ENCODE results near the gene GIT2. TPM values are rescaled to one million over a fixed set of nuclear protein-coding genes. Genes with fewer than 3 reads are reported as not detected.
A peak's percentile ranks its signal among the peaks of the same experiment; 100 is the strongest.

Gene GIT2
- total and polyA plus RNA-seq, 10 of the 15 experiments (the other 5 are each of a cell fraction or from before 2014, with no cell fraction given), result 9.1 to 49.9 (median 43.9) TPM

GRCh38 chr12:109963330-109963729, 32.8 kb downstream of the GIT2 start:
- intact Hi-C loops (cut with micrococcal nuclease; ENCODE audit: unreplicated experiment), result no loop called here

More at GRCh38 chr12:109963330-109963729, 32.8 kb downstream of the GIT2 start:
- Histone ChIP-seq H3K4me1 (ENCODE audit: control insufficient read depth, insufficient read depth, low read length) (peaks cover 7% of the 10 kb centered on the region), H3K27ac (ENCODE audit: control insufficient read depth, insufficient read depth) (no peak overlapping the region), H3K79me2 (ENCODE audit: control insufficient read depth, insufficient read depth, low read length) (no peaks in the 10 kb centered on the region), H4K20me1 (ENCODE audit: control insufficient read depth, insufficient read depth) (no peaks in the 10 kb centered on the region), H3K27me3 (replicated peaks in 1 of 2; ENCODE audit: control insufficient read depth in 2 of 2, insufficient read depth in 2 of 2, low read length in 1 of 2) (no peaks in the 10 kb centered on the region), H3K4me3 (no peak overlapping the region), H3K9ac (ENCODE audit: control insufficient read depth, insufficient read depth, low read length) (no peak overlapping the region), H3K36me3 (ENCODE audit: control insufficient read depth in 2 of 2, insufficient read depth in 2 of 2, low read length in 1 of 2) (peaks cover 17 to 24% of the 10 kb centered on the region in 2 experiments), H3K9me3 (replicated peaks; ENCODE audit: control insufficient read depth, insufficient read depth, low read length) (no peaks in the 10 kb centered on the region), H2AFZ (ENCODE audit: control insufficient read depth, low read depth, low read length) (no peak overlapping the region), H3K4me2 (ENCODE audit: control insufficient read depth, insufficient read depth) (no peak overlapping the region)
- FAIRE-seq (no peak), DNase-seq (ENCODE audit: low read depth, low spot score) (no peak), ATAC-seq (no peak)
- RAD21 ChIA-PET (ENCODE audit: unreplicated experiment), result interaction anchor here (1.2 kb wide), 1 partner anchor 100 kb away, joined by 3 read pairs; no protein-coding TSS in a partner anchor
- in situ Hi-C loops (cut with MboI), result no loop called here
- CTCF ChIA-PET, result interaction anchor here (0.6 kb wide), 1 partner anchor 30 kb away, joined by 3 read pairs; no protein-coding TSS in a partner anchor
- WGBS (ENCODE audit: insufficient coverage, insufficient replicate concordance, low lambda C conversion rate, missing lambda C conversion rate), result 100% methylated on average over 1 of the region's 1 CpG
- TF ChIP-seq ASH2L (IDR thresholded peaks at IDR 0.05; ENCODE audit: borderline replicate concordance, low read depth), result no peak
- TF ChIP-seq ZNF24 (IDR thresholded peaks at IDR 0.05), result no peak
- TF ChIP-seq CHD1 (IDR thresholded peaks at IDR 0.05; ENCODE audit: low read depth, low read length), result no peak
- TF ChIP-seq HCFC1 (IDR thresholded peaks at IDR 0.05; ENCODE audit: low read length), result no peak
- TF ChIP-seq ZNF274 (IDR thresholded peaks at IDR 0.05; ENCODE audit: insufficient read depth, insufficient read length), result no peak
- no peak for TF ChIP-seq ZBTB33 (IDR thresholded peaks at IDR 0.05)
- BruUV-seq (replicated peaks), result TSS peak; percentile 48
- SMC1A ChIA-PET (ENCODE audit: uncharacterized antibody, unreplicated experiment), result interaction anchor here (1.0 to 1.2 kb wide), 2 partner anchors 10 to 17 kb away, joined by 3 to 6 read pairs; no protein-coding TSS in a partner anchor
- POLR2A ChIA-PET, result no interaction called here
